ENCODE data around the gene KDM2A. TPM values are rescaled to one million over a fixed set of nuclear protein-coding genes. Genes with fewer than 3 reads are reported as not detected.

The KDM2A gene
- total and polyA plus RNA-seq, 4 donors: 30.6 to 102 (median 63.2) TPM

GRCh38 chr11:67288198-67288451, 169.1 kb downstream of the KDM2A start:
- TF ChIP-seq CTCF (IDR thresholded peaks at IDR 0.05; ENCODE audit: control extremely low read depth, extremely low read depth): no peak
- Histone ChIP-seq H3K27ac (ENCODE audit: low read depth in 1 of 2, low read length in 1 of 2) (peak overlapping the region; percentile 92 to 96), H3K36me3 (ENCODE audit: control insufficient read depth in 4 of 4, insufficient read depth in 4 of 4, low read length in 4 of 4) (peaks cover 0 to 53% (median 35%) of the 10 kb centered on the region in 4 donors), H3K27me3 (ENCODE audit: control insufficient read depth in 3 of 3, insufficient read depth in 3 of 3, low read length in 2 of 3) (no peaks in the 10 kb centered on the region), H3K4me1 (ENCODE audit: control insufficient read depth in 5 of 5, insufficient read depth in 5 of 5, low read length in 5 of 5) (peaks cover 0 to 28% (median 9%) of the 10 kb centered on the region in 5 donors), H3K9me3 (ENCODE audit: control insufficient read depth in 4 of 4, insufficient read depth in 3 of 4, low read length in 3 of 4) (peaks cover 0 to 2% (median 0%) of the 10 kb centered on the region in 4 donors), H3K9ac (ENCODE audit: insufficient read depth in 1 of 2, low read length in 2 of 2) (peak overlapping the region; percentile 63 to 83), H3K4me3 (no peak overlapping the region)
- DNase-seq (no peak), ATAC-seq (ENCODE audit: insufficient read depth, low FRiP score) (no peak)
- 2 to 34% methylated on average over 4 of the region's 4 CpGs for WGBS, 2 donors

GRCh38 chr11:67288452-67289225, 169.6 kb downstream of the KDM2A start:
- H3K36me3 ChIP-seq (ENCODE audit: control insufficient read depth in 4 of 4, insufficient read depth in 4 of 4, low read length in 4 of 4): peaks cover 0 to 49% (median 32%) of the 10 kb centered on the region in 4 donors
- H3K27me3 ChIP-seq (ENCODE audit: control insufficient read depth in 3 of 3, insufficient read depth in 3 of 3, low read length in 2 of 3): no peaks in the 10 kb centered on the region
- H3K27ac ChIP-seq (ENCODE audit: low read depth in 1 of 2, low read length in 1 of 2): peak overlapping the region; percentile 92 to 96
- peaks cover 0 to 31% (median 9%) of the 10 kb centered on the region in 5 donors for H3K4me1 ChIP-seq (ENCODE audit: control insufficient read depth in 5 of 5, insufficient read depth in 5 of 5, low read length in 5 of 5)
- no peak for TF ChIP-seq CTCF (IDR thresholded peaks at IDR 0.05; ENCODE audit: control extremely low read depth, extremely low read depth)
- peak overlapping the region; percentile 72 for H3K4me3 ChIP-seq
- H3K9me3 ChIP-seq (ENCODE audit: control insufficient read depth in 4 of 4, insufficient read depth in 3 of 4, low read length in 3 of 4): peaks cover 0 to 2% (median 0%) of the 10 kb centered on the region in 4 donors
- peak; percentile 83 for ATAC-seq (ENCODE audit: insufficient read depth, low FRiP score)
- H3K9ac ChIP-seq (ENCODE audit: insufficient read depth in 1 of 2, low read length in 2 of 2): peak overlapping the region in 1 of 2 donors; percentile 63
- peak; percentile 91 to 95 (median 94) for DNase-seq
- WGBS, 2 donors: 0 to 1% methylated on average over 70 to 87 of the region's 87 CpGs

- no peak for TF ChIP-seq CTCF (IDR thresholded peaks at IDR 0.05; ENCODE audit: control extremely low read depth, extremely low read depth)
- peak within 1 kb of the TSS; percentile 92 to 96 for H3K27ac ChIP-seq (ENCODE audit: low read depth in 1 of 2, low read length in 1 of 2)
- no peak for ATAC-seq (ENCODE audit: insufficient read depth, low FRiP score)
- 0 to 1% methylated on average over 12 to 56 of the region's 56 CpGs for WGBS, 2 donors
- peak within 1 kb of the TSS; percentile 72 for H3K4me3 ChIP-seq
- H3K4me1 ChIP-seq (ENCODE audit: control insufficient read depth in 5 of 5, insufficient read depth in 5 of 5, low read length in 5 of 5): peaks cover 0 to 31% (median 9%) of the 10 kb centered on the region in 5 donors
- peaks cover 0 to under 1% (median 0%) of the 10 kb centered on the region in 4 donors for H3K9me3 ChIP-seq (ENCODE audit: control insufficient read depth in 4 of 4, insufficient read depth in 3 of 4, low read length in 3 of 4)
- H3K36me3 ChIP-seq (ENCODE audit: control insufficient read depth in 4 of 4, insufficient read depth in 4 of 4, low read length in 4 of 4): peaks cover 0 to 43% (median 27%) of the 10 kb centered on the region in 4 donors
- H3K27me3 ChIP-seq (ENCODE audit: control insufficient read depth in 3 of 3, insufficient read depth in 3 of 3, low read length in 2 of 3): no peaks in the 10 kb centered on the region
- H3K9ac ChIP-seq (ENCODE audit: insufficient read depth in 1 of 2, low read length in 2 of 2): peak within 1 kb of the TSS; percentile 63 to 83
- no peak for DNase-seq
Measured at GRCh38 chr11:67289226-67289650, 170.2 kb downstream of the KDM2A start, which contains the start of gene ANKRD13D. ANKRD13D (plus strand) TSS chr11:67289303; CDS start chr11:67289461, 158 bp downstream.
